Parathyroid adenoma (tissue), 2 donors: ENCODE results near the gene RPS3.

Experiments used
- H2AFZ ChIP-seq: fragments of 300-600 bp; sonication (generic); one replicate; pipeline ENCODE4 v1.7.0; 2017; ENCODE audit warnings: antibody characterized with exemption, mild to moderate bottlenecking
- H3K27ac ChIP-seq: fragments of 300-600 bp; sonication (generic); one replicate; pipeline ENCODE4 v1.7.0; 2017
- H3K27me3 ChIP-seq: fragments of 300-600 bp; sonication (generic); one replicate; pipeline ENCODE4 v1.7.0; 2017; ENCODE audit warnings: low read length; ENCODE audit not compliant: control insufficient read depth, insufficient read depth
- H3K36me3 ChIP-seq: fragments of 300-600 bp; sonication (generic); one replicate; pipeline ENCODE4 v1.7.0; 2017; ENCODE audit warnings: low read length; ENCODE audit not compliant: control insufficient read depth, insufficient read depth
- H3K4me1 ChIP-seq: fragments of 300-600 bp; sonication (generic); one replicate; pipeline ENCODE4 v1.7.0; 2017; ENCODE audit warnings: control low read depth
- H3K4me2 ChIP-seq: fragments of 300-600 bp; sonication (generic); one replicate; pipeline ENCODE4 v1.7.0; 2017; ENCODE audit warnings: low read length
- H3K4me3 ChIP-seq: fragments of 300-600 bp; sonication (generic); one replicate; pipeline ENCODE4 v1.7.0; 2017; ENCODE audit warnings: low read depth, low read length
- H3K79me2 ChIP-seq: fragments of 300-600 bp; sonication (generic); one replicate; pipeline ENCODE4 v1.7.0; 2017; ENCODE audit warnings: control low read depth
- H3K9ac ChIP-seq: fragments of 300-600 bp; sonication (generic); one replicate; pipeline ENCODE4 v1.7.0; 2017; ENCODE audit warnings: mild to moderate bottlenecking
- H3K9me3 ChIP-seq: fragments of 300-600 bp; sonication (generic); one replicate; pipeline ENCODE4 v1.7.0; 2017; ENCODE audit warnings: low read length; ENCODE audit not compliant: control insufficient read depth
- CTCF ChIP-seq: fragments of 300-600 bp; sonication (generic); IDR thresholded peaks from one replicate; pipeline ENCODE4 v1.7.0; 2017; ENCODE audit warnings: antibody characterized with exemption, mild to moderate bottlenecking
- donor health status: primary hyperparathyroidism.

The RPS3 gene

GRCh38 chr11:75427181-75427580, 27.9 kb downstream of the RPS3 start:
- no peaks in the 10 kb centered on the region for H3K79me2 ChIP-seq
- no peaks in the 10 kb centered on the region for H3K27me3 ChIP-seq
- H3K27ac ChIP-seq: no peak overlapping the region
- no peaks in the 10 kb centered on the region for H3K9me3 ChIP-seq
- H3K4me3 ChIP-seq: no peak overlapping the region
- no peak overlapping the region for H3K9ac ChIP-seq
- TF ChIP-seq CTCF: no peak
- no peak overlapping the region for H2AFZ ChIP-seq
- H3K4me2 ChIP-seq: no peak overlapping the region
- no peaks in the 10 kb centered on the region for H3K4me1 ChIP-seq
- no peaks in the 10 kb centered on the region for H3K36me3 ChIP-seq

- H3K79me2 ChIP-seq: no peaks in the 10 kb centered on the region
- no peak for TF ChIP-seq CTCF
- no peak overlapping the region for H3K9ac ChIP-seq
- H3K4me1 ChIP-seq: no peaks in the 10 kb centered on the region
- no peaks in the 10 kb centered on the region for H3K9me3 ChIP-seq
- peak overlapping the region; percentile 47 for H3K4me2 ChIP-seq
- no peaks in the 10 kb centered on the region for H3K36me3 ChIP-seq
- H3K27ac ChIP-seq: no peak overlapping the region
- H3K4me3 ChIP-seq: no peak overlapping the region
- H2AFZ ChIP-seq: peak overlapping the region; percentile 46
- no peaks in the 10 kb centered on the region for H3K27me3 ChIP-seq
These were observed 29.0 kb downstream of the RPS3 start for GRCh38 chr11:75428281-75428724.

- no peak for TF ChIP-seq CTCF
- Histone ChIP-seq H3K4me2 (no peak overlapping the region), H2AFZ (no peak overlapping the region), H3K79me2 (no peaks in the 10 kb centered on the region), H3K9me3 (no peaks in the 10 kb centered on the region), H3K27ac (no peak overlapping the region), H3K27me3 (no peaks in the 10 kb centered on the region), H3K9ac (no peak overlapping the region), H3K4me1 (no peaks in the 10 kb centered on the region), H3K4me3 (peak overlapping the region; percentile 11), H3K36me3 (no peaks in the 10 kb centered on the region)
These were observed 29.8 kb downstream of the RPS3 start for GRCh38 chr11:75428989-75429640.

- Histone ChIP-seq H3K4me2 (no peak overlapping the region), H3K4me1 (no peaks in the 10 kb centered on the region), H2AFZ (no peak overlapping the region), H3K36me3 (no peaks in the 10 kb centered on the region), H3K27ac (no peak overlapping the region), H3K4me3 (peak overlapping the region; percentile 11), H3K27me3 (no peaks in the 10 kb centered on the region), H3K79me2 (no peaks in the 10 kb centered on the region), H3K9me3 (no peaks in the 10 kb centered on the region), H3K9ac (no peak overlapping the region)
- TF ChIP-seq CTCF: no peak
These were observed 30.3 kb downstream of the RPS3 start for GRCh38 chr11:75429641-75429901.
